Stromal cell of bone marrow (primary cell): ENCODE measurements around the gene FARP1.

Source experiments
- DNase-seq: peaks from one replicate; pipeline ENCODE4 v3.0.0-alpha.2; 2012; ENCODE audit warnings: low read depth

The FARP1 gene

GRCh38 chr13:98487016-98487415 lies 344.1 kb downstream of the FARP1 start:
- DNase-seq: no peak

- no peak for DNase-seq
Observed at GRCh38 chr13:98487522-98487921, 344.6 kb downstream of the FARP1 start.

GRCh38 chr13:98488736-98489135 lies 345.8 kb downstream of the FARP1 start:
- no peak for DNase-seq

GRCh38 chr13:98489446-98490194 lies 346.7 kb downstream of the FARP1 start:
- no peak for DNase-seq

- DNase-seq: no peak
Observed at GRCh38 chr13:98490195-98490836, 347.4 kb downstream of the FARP1 start.

GRCh38 chr13:98490866-98491265 lies 348.0 kb downstream of the FARP1 start:
- DNase-seq: no peak

- DNase-seq: no peak
Observed at GRCh38 chr13:98492335-98493041, 349.6 kb downstream of the FARP1 start.

GRCh38 chr13:98493042-98493712 lies 350.3 kb downstream of the FARP1 start:
- DNase-seq: no peak

- DNase-seq: no peak
Observed at GRCh38 chr13:98494769-98495168, 351.9 kb downstream of the FARP1 start.

- DNase-seq: no peak
Observed at GRCh38 chr13:98495627-98496478, 353.0 kb downstream of the FARP1 start.

GRCh38 chr13:98496479-98496791 lies 353.5 kb downstream of the FARP1 start:
- no peak for DNase-seq

GRCh38 chr13:98496966-98497365 lies 354.1 kb downstream of the FARP1 start:
- no peak for DNase-seq

GRCh38 chr13:98500963-98501421 lies 358.1 kb downstream of the FARP1 start:
- no peak for DNase-seq

- DNase-seq: no peak
Observed at GRCh38 chr13:98503175-98504028, 360.5 kb downstream of the FARP1 start.

GRCh38 chr13:98504029-98504351 lies 361.1 kb downstream of the FARP1 start:
- no peak for DNase-seq

GRCh38 chr13:98504371-98504963 lies 361.6 kb downstream of the FARP1 start:
- no peak for DNase-seq
